Aorta (tissue), 5 donors: ENCODE measurements around the gene CHRNA7. TPM values are rescaled to one million over a fixed set of nuclear protein-coding genes. Genes with fewer than 3 reads are reported as not detected.

Experiments
- ATAC-seq: fragments of 200-7000 bp; cut with Tn5 transposase; one replicate; pipeline ENCODE4 v1.9.1; 2022; ENCODE audit warnings: moderate library complexity; ENCODE audit not compliant: low FRiP score
- DNase-seq, 2 donors: peaks; one replicate each; pipeline ENCODE4 v3.0.0-alpha.2; 2020
- H3K27ac ChIP-seq, 2 donors: one replicate each; pipeline ENCODE4 v1.5.1; 2013; ENCODE audit warnings: low read length in 2 of 2, mild to moderate bottlenecking in 2 of 2, moderate library complexity in 2 of 2, control low read depth in 1 of 2, inconsistent platforms in 1 of 2, low read depth in 1 of 2
- H3K27me3 ChIP-seq, 2 donors: one replicate each; pipeline ENCODE4 v1.6.1; 2013; ENCODE audit warnings: control low read depth in 1 of 2, low read length in 1 of 2, mild to moderate bottlenecking in 1 of 2, moderate library complexity in 1 of 2; ENCODE audit not compliant: insufficient read depth in 2 of 2, control insufficient read depth in 1 of 2
- H3K36me3 ChIP-seq, 2 donors: one replicate each; pipeline ENCODE4 v1.6.1; 2013; ENCODE audit warnings: control low read depth in 1 of 2, low read length in 1 of 2, mild to moderate bottlenecking in 1 of 2; ENCODE audit not compliant: insufficient read depth in 2 of 2, control insufficient read depth in 1 of 2
- H3K4me1 ChIP-seq, 2 donors: one replicate each; pipeline ENCODE4 v1.6.1; 2013; ENCODE audit warnings: low read length in 2 of 2, control low read depth in 1 of 2, mild to moderate bottlenecking in 1 of 2, moderate library complexity in 1 of 2; ENCODE audit not compliant: insufficient read depth in 2 of 2, control insufficient read depth in 1 of 2
- H3K4me3 ChIP-seq, 2 donors: one replicate each; pipeline ENCODE4 v1.5.1; 2013; ENCODE audit warnings: low read length in 2 of 2, control low read depth in 1 of 2, mild to moderate bottlenecking in 1 of 2
- H3K9me3 ChIP-seq: one replicate; pipeline ENCODE4 v1.6.1; 2013; ENCODE audit warnings: mild to moderate bottlenecking, low read length; ENCODE audit not compliant: control insufficient read depth
- WGBS, 2 donors: extraction: QIAGEN DNeasy Blood & Tissue Kit; methylation state at CpG; one replicate each; pipeline ENCODE4 v1.1.7; 2013; 5-methylcytosine and 5-hydroxymethylcytosine counted together
- intact Hi-C, 2 donors: fragments of 100-400 bp; cut with DNase I; formaldehyde crosslinking; loops; one replicate each; pipeline versions ENCODE4 v1.14.2 to v1.15.0; 2022
- polyA plus RNA-seq, 2 donors: library from polyadenylated mRNA; stranded (reverse); fragments of 200-250 nt; gene quantifications; one replicate each; pipeline ENCODE4 v1.2.3, GENCODE V29; 2013
- total RNA-seq, 2 donors: library from RNA; stranded (reverse); fragmentation: NEBNext Ultra II Directional; extraction: Animal tissue kit (Norgen Biotek cat#: 25700); gene quantifications; one replicate each; pipeline ENCODE4 v1.2.1, GENCODE V29; 2021
- donor health status: healthy with polysubstance abuse.
- donor health status: Bipolar disorder and iron deficiency.
- donor health status: DM: no; HTN: no; CAD: no.
- donor health status: DM: no; HTN: no; CAD: no.
- donor health status: DM: yes; HTN: yes; CAD: no.

The CHRNA7 gene
- total and polyA plus RNA-seq, 4 donors: 0.88 to 3.6 (median 2.9) TPM

DNA sequence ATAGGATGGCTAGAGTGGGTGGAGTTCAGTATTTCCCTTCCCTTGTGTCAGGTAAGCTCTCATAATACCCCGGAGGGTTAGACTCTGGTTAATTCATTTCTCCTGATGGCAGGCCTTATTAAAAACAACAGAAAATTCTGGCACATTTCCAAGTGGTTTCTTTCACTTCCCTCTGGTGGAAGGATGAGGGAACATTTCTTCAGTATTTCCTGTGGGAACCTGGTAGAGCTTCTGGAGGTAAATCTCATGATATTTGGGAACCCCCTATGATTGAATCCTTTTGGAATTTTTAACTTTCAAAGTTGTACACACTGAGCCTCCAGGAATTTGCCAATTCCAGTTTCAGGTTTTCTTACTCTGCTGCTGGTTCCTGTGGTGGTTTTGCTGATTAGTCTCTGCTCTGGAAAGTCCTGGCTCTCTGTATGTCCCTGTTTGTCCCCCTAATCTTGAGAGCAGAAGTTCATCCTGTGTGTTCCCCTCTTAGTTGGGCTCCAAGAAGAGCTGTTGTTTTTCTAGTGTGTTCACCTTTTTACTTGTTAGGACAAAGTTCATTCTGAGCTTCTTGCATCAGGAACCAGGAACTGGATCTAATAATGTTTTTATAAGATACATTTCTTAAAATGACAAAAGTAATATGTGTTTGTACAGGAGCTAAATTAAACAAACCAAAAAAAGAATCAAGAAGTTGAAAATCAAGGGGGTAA, 12.1 kb downstream of the CHRNA7 start:
- H3K4me3 ChIP-seq: no peak overlapping the region
- ATAC-seq: no peak
- no peak overlapping the region for H3K27ac ChIP-seq
- H3K9me3 ChIP-seq: no peaks in the 10 kb centered on the region
- H3K27me3 ChIP-seq: no peaks in the 10 kb centered on the region
- no peaks in the 10 kb centered on the region for H3K36me3 ChIP-seq
- WGBS, 2 donors: 0% methylated on average over 1 of the region's 1 CpG
- intact Hi-C loops: no loop called here
- DNase-seq: no peak
- no peaks in the 10 kb centered on the region for H3K4me1 ChIP-seq

DNA sequence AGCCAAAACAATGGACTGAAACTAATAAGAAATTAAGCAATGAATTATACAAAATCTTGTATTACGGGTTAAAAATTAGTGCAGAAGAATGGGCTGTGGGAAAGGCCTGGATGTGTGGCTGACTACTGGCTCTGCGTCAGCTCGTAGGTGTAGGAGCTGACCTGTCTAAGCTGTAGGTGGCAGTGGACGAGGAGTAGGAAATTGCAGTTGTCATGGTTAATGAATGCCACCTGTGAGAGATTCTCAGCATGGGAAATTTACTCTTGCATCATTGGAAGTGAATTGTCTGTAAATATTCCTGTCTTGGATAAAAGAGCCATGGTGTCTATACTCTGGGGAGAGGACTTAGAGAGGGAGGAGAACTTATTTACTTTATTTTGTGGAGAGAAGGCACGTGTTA, 23.4 kb downstream of the CHRNA7 start:
- intact Hi-C loops: loop anchor here in 1 of 2 donors (10.0 kb wide), 1 partner anchor 49 kb away; no protein-coding TSS in a partner anchor
- no peak overlapping the region for H3K4me3 ChIP-seq
- DNase-seq: no peak
- WGBS, 2 donors: 27 to 32% methylated on average over 5 of the region's 5 CpGs
- ATAC-seq: no peak
- peaks cover 2% of the 10 kb centered on the region for H3K9me3 ChIP-seq
- no peak overlapping the region for H3K27ac ChIP-seq
- H3K36me3 ChIP-seq: no peaks in the 10 kb centered on the region
- H3K27me3 ChIP-seq: no peaks in the 10 kb centered on the region
- no peaks in the 10 kb centered on the region for H3K4me1 ChIP-seq

DNA sequence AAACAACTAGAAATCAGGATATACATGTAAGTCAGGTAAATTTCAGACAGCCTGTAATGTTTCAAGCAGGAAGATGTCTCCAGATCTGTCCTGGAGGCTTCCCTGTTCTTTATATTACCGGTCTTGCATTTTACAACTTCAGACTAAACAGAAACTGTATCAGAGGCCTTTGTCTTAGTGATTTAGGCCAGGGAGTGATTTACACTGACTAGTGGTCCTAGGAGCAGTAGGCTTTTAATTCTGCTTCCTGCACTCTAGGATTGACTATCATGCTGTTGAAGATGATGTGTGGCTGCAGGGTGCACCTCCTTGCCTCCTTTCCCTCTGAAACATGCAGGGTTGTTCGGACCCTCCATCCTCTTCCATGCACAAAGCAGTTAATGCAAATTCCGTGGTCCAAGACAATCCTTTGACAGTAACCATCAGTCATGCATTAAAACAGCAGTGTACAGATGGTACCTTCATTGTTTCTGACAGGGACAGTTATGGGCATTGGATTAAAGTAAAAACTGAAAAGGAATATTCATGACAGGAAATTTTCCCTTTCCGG, 27.6 kb downstream of the CHRNA7 start:
- WGBS, 2 donors: 74% methylated on average over 4 of the region's 4 CpGs
- DNase-seq: no peak
- Histone ChIP-seq H3K4me3 (no peak overlapping the region), H3K36me3 (no peaks in the 10 kb centered on the region), H3K4me1 (no peaks in the 10 kb centered on the region), H3K9me3 (peaks cover 2% of the 10 kb centered on the region), H3K27ac (no peak overlapping the region), H3K27me3 (no peaks in the 10 kb centered on the region)
- intact Hi-C loops: loop anchor here in 1 of 2 donors (10.0 kb wide), 1 partner anchor 53 kb away; no protein-coding TSS in a partner anchor
- ATAC-seq: no peak

DNA sequence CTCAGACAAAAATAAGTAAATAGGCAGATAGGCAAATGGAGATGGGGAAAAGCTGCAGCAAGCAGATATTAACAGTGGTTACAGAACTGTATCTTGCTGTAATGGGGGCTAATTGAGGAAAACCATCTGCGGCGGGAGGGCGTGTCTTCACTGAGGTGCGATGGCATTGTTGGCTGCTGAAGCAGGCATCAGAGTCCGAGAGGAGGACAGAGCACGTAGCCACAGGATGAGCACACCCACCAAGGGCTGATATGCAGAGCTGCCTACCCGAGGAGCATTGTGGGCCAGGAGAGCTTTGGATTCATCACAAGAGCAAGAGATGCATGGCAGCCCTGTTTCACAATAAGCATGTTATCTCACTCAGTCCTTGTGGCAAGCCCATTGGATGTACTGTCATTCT, 30.4 kb downstream of the CHRNA7 start:
- DNase-seq: no peak
- Histone ChIP-seq H3K36me3 (no peaks in the 10 kb centered on the region), H3K27ac (no peak overlapping the region), H3K27me3 (no peaks in the 10 kb centered on the region), H3K4me1 (no peaks in the 10 kb centered on the region), H3K4me3 (no peak overlapping the region), H3K9me3 (peaks cover 4% of the 10 kb centered on the region)
- 87 to 90% methylated on average over 7 of the region's 7 CpGs for WGBS, 2 donors
- no peak for ATAC-seq
- intact Hi-C loops: no loop called here

DNA sequence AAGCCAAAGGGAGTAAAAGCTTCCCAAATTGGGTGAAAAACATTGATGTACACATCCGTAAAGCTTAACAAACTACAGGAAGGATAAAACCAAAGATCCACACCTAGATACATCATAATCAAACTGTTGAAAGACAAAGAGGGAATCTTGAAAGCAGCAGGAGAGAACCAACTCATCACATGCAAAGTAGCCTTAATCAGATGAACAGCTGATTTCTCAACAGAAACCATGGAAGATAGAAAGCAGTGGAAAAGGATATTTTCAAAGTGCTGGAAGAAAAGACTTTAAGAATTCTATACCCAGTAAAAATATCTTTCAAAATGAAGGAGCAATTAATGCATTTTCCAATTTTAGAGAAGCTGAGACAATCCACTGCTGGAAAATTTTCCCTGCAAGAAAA, 36.8 kb downstream of the CHRNA7 start:
- H3K27ac ChIP-seq: no peak overlapping the region
- WGBS, 2 donors: 97% methylated on average over 1 of the region's 1 CpG
- peaks cover 4% of the 10 kb centered on the region for H3K9me3 ChIP-seq
- no peaks in the 10 kb centered on the region for H3K27me3 ChIP-seq
- no peak for DNase-seq
- H3K36me3 ChIP-seq: no peaks in the 10 kb centered on the region
- H3K4me3 ChIP-seq: no peak overlapping the region
- H3K4me1 ChIP-seq: no peaks in the 10 kb centered on the region
- no peak for ATAC-seq
- intact Hi-C loops: no loop called here

DNA sequence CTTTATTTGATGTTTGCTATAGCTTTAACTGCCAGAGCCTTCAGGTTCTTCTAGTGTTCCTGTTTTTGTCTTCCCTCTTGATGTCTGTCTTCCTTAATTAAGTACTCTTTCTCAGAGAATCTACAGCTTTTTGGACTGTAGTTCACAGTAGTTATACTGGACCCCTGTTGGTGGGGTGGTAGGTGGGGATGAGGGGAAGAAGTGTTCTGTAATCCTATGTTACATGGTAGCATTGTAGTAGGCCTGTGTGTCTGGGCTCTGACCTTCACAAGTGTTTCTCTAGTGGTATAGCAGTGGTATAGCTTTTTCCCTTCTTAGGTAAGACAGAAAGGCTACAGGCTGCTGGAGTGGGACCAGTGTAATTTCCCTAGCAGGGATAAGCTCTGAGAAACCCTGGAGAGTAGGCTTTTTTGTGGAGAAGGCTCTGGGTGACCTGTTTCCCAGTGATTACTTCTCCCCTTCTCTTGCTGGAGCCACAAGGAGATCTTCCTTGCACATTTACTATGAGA, 59.6 kb downstream of the CHRNA7 start:
- no peak for DNase-seq
- no peak for ATAC-seq
- H3K36me3 ChIP-seq: no peaks in the 10 kb centered on the region
- no peak overlapping the region for H3K27ac ChIP-seq
- no peaks in the 10 kb centered on the region for H3K4me1 ChIP-seq
- intact Hi-C loops: no loop called here
- H3K4me3 ChIP-seq: no peak overlapping the region
- peaks cover 1% of the 10 kb centered on the region for H3K9me3 ChIP-seq
- H3K27me3 ChIP-seq: no peaks in the 10 kb centered on the region

DNA sequence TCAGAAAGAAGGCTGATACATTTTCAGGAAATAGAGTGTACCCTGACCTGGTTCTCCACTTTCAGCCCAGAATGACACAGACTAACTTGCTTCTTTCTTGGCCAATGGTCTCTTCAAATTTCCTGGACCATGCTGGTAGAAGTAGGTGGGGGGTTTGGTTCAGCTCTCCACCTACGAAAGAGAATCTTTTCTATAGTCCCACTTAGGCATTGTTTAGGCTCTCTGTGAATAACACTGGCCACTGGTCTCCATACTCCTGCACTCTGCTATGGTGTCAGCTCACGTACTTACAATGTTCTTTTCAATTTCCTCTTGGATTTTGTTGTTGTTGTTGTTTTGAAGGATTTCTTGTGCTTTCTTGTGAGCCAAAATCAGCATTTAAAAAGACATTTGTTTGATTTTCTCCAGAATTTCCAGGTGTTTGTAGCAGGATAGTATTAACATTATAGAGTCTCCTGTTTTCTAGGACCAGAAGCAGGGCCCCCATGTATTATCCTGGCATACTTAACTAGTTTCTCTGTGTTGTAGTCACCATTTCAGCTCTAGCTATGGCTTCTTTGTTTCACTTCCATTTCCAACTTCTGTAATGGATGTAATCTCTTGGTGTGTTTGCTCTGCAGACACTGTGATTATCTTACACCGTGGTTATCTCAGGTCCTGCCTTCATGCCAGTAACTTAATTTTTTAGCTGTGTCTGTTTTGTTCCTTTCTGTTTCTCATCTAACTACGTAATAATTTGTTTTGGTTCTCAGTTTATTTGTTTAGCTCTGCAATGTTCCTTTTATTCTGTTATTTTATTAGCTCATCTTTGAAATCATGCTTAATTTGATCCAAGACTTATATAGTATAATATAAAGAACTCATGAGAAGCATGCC, 61.4 kb downstream of the CHRNA7 start:
- DNase-seq (no peak), ATAC-seq (no peak)
- Histone ChIP-seq H3K4me3 (no peak overlapping the region), H3K27me3 (no peaks in the 10 kb centered on the region), H3K4me1 (no peaks in the 10 kb centered on the region), H3K36me3 (no peaks in the 10 kb centered on the region), H3K27ac (no peak overlapping the region), H3K9me3 (peaks cover 1% of the 10 kb centered on the region)
- WGBS, 2 donors: 44 to 54% methylated on average over 4 of the region's 4 CpGs
- intact Hi-C loops: no loop called here

DNA sequence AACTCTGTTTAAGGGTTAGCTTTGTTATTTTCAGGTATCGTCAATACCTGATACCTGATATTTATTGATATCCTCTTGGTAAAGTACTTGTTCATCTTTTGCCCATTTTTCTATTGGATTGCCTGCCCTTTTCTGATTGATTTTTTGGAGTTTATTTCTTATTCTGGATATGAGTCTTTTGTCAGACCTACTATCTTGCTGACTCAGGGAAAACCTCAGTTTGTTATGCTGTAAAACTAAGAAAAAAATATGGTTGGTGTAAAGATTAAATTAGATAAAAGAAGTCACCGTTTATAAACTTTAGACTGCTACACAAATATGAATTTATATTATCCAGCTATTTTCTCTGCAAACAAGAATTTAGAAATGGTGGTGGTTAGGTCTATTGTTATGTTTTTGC, 65.9 kb downstream of the CHRNA7 start:
- intact Hi-C loops: no loop called here
- Histone ChIP-seq H3K4me3 (no peak overlapping the region), H3K4me1 (no peaks in the 10 kb centered on the region), H3K36me3 (no peaks in the 10 kb centered on the region), H3K27me3 (no peaks in the 10 kb centered on the region), H3K9me3 (no peaks in the 10 kb centered on the region), H3K27ac (no peak overlapping the region)
- 77 to 80% methylated on average over 2 of the region's 2 CpGs for WGBS, 2 donors
- DNase-seq (no peak), ATAC-seq (no peak)
